CD4-positive, alpha-beta T cell (primary cell): ENCODE results near the gene SELPLG. TPM values are rescaled to one million over a fixed set of nuclear protein-coding genes. Genes with fewer than 3 reads are reported as not detected.
A peak's percentile ranks its signal among the peaks of the same experiment; 100 is the strongest.
"Not testable (repeated sequence)": the region's sequence is repeated elsewhere in the genome, so short reads cannot be mapped to it uniquely, and the experiment has no call there.

Source experiments
- ATAC-seq: fragments of 200-7000 bp; cut with Tn5 transposase; one replicate; pipeline ENCODE4 v1.10.0; 2022; ENCODE audit warnings: mild to moderate bottlenecking; ENCODE audit not compliant: poor library complexity
- CTCF ChIA-PET: fragments of 350-600 bp; sonication (Branson Sonifier 250); formaldehyde crosslinking; loops from one replicate; lab custom pipeline; 2021; ENCODE audit warnings: antibody characterized with exemption, inconsistent platforms; lab: Charles Lee
- POLR2A ChIA-PET: fragments of 350-600 bp; sonication (Branson Sonifier 250); formaldehyde crosslinking; loops from one replicate; lab custom pipeline; 2021; ENCODE audit warnings: antibody characterized with exemption, inconsistent platforms; lab: Charles Lee
- DNase-seq, 14 experiments: peaks; one replicate each; pipeline ENCODE4 v3.0.0-alpha.2; 2013 to 2020; ENCODE audit warnings: mixed read lengths in 2 of 14
- H3K27ac ChIP-seq, 2 donors: one replicate each; pipeline versions ENCODE4 v1.5.1 to v1.7.0; 2013; ENCODE audit warnings: low read length in 2 of 2, low read depth in 1 of 2, mild to moderate bottlenecking in 1 of 2
- H3K27me3 ChIP-seq, 2 experiments: 1 replicate in 1 of 2; 2 replicates in 1 of 2; pipeline versions ENCODE4 v1.6.1 to v1.7.0; 2013; ENCODE audit warnings: low read length in 2 of 2, control low read depth in 1 of 2, mild to moderate bottlenecking in 1 of 2, moderate library complexity in 1 of 2; ENCODE audit not compliant: insufficient read depth in 2 of 2, control insufficient read depth in 1 of 2
- H3K36me3 ChIP-seq: one replicate; pipeline ENCODE4 v1.6.1; 2013; ENCODE audit warnings: low read length, control low read depth; ENCODE audit not compliant: insufficient read depth
- H3K4me1 ChIP-seq: one replicate; pipeline ENCODE4 v1.6.1; 2013; ENCODE audit warnings: low read length, control low read depth; ENCODE audit not compliant: insufficient read depth
- H3K4me3 ChIP-seq: one replicate; pipeline ENCODE4 v1.5.1; 2013; ENCODE audit warnings: mild to moderate bottlenecking, low read length, moderate library complexity
- H3K9me3 ChIP-seq, 2 experiments: 1 replicate in 1 of 2; 2 replicates in 1 of 2; pipeline versions ENCODE4 v1.6.1 to v1.7.0; 2013; ENCODE audit warnings: low read length in 2 of 2, mild to moderate bottlenecking in 2 of 2, control low read depth in 1 of 2, moderate library complexity in 1 of 2; ENCODE audit not compliant: control insufficient read depth in 1 of 2, insufficient read depth in 1 of 2
- H3K27ac Mint-ChIP-seq: one replicate; pipeline ENCODE4 v1.8.0; 2020; ENCODE audit warnings: mixed read lengths
- H3K27me3 Mint-ChIP-seq: one replicate; pipeline ENCODE4 v1.8.0; 2021; ENCODE audit warnings: mixed read lengths
- H3K36me3 Mint-ChIP-seq: one replicate; pipeline ENCODE4 v1.8.0; 2021; ENCODE audit warnings: low read depth, mixed read lengths
- H3K4me1 Mint-ChIP-seq: one replicate; pipeline ENCODE4 v1.8.0; 2021; ENCODE audit warnings: low read depth, mixed read lengths
- H3K4me3 Mint-ChIP-seq: one replicate; pipeline ENCODE4 v1.8.0; 2020; ENCODE audit warnings: mild to moderate bottlenecking, mixed read lengths
- H3K9me3 Mint-ChIP-seq: one replicate; pipeline ENCODE4 v1.8.0; 2020; ENCODE audit warnings: mixed read lengths
- CTCF ChIP-seq: fragments of 200-600 bp; IDR thresholded peaks from one replicate; pipeline ENCODE4 v1.8.0; 2022; ENCODE audit warnings: antibody characterized with exemption, mild to moderate bottlenecking
- intact Hi-C, 2 experiments: fragments of 100-400 bp; cut with DNase I in 1 of 2; cut with micrococcal nuclease in 1 of 2; formaldehyde crosslinking; loops; one replicate each; pipeline versions ENCODE4 v1.15.1 to v1.9.0; 2023 to 2025; cut with DNase I, micrococcal nuclease
- total RNA-seq, 174 experiments: library from RNA in 2 of 174; stranded (reverse) in 2 of 174; gene quantifications; one replicate each; pipeline ENCODE4 v1.2.3 and lab custom pipeline; 2021 to 2026

SELPLG gene
- total RNA-seq, 2 experiments from 2014 or later = 25.7 to 27.8 TPM

- Histone ChIP-seq H3K27ac (peak overlapping the region; percentile 86 to 95), H3K9me3 (no peaks in the 10 kb centered on the region), H3K4me3 (peak overlapping the region; percentile 87), H3K27me3 (no peaks in the 10 kb centered on the region), H3K36me3 (peaks cover 7% of the 10 kb centered on the region), H3K4me1 (peaks cover 52% of the 10 kb centered on the region)
- peak in 10 of 14 experiments; percentile 25 to 71 (median 46) for DNase-seq
- CTCF ChIA-PET = interaction anchor here (1.2 to 10.2 kb wide), 11 partner anchors 11 to 124 kb away, joined by 3 to 128 read pairs (median 5); no protein-coding TSS in a partner anchor
- Mint-ChIP-seq H3K27ac (peak overlapping the region; percentile 100), H3K4me3 (peak overlapping the region; percentile 98), H3K9me3 (no peaks in the 10 kb centered on the region), H3K36me3 (peaks cover 29% of the 10 kb centered on the region), H3K4me1 (peaks cover 57% of the 10 kb centered on the region), H3K27me3 (no peaks in the 10 kb centered on the region)
- peak; percentile 11 for ATAC-seq
- intact Hi-C loops = loop anchor here in 1 of 2 experiments (10.0 kb wide), 1 partner anchor 419 kb away; the partner anchor contains the start of gene USP30
- POLR2A ChIA-PET = interaction anchor here (0.5 to 8.5 kb wide), 14 partner anchors 8 to 222 kb away, joined by 3 to 186 read pairs (median 7); partner anchors contain the start of genes ISCU, SART3 and SSH1
- TF ChIP-seq CTCF = no peak
Observed at GRCh38 chr12:108635201-108635996, 1.7 kb upstream of the SELPLG start.

GRCh38 chr12:108634341-108634751, 652 bp upstream of the SELPLG start:
- CTCF ChIA-PET = interaction anchor here (0.9 to 10.2 kb wide), 15 partner anchors 12 to 459 kb away, joined by 3 to 128 read pairs (median 5); partner anchors contain the start of genes ALKBH2 and ISCU
- ATAC-seq (no peak), DNase-seq (peak in 11 of 14 experiments; percentile 29 to 85 (median 54))
- Histone ChIP-seq H3K27ac (peak overlapping the region; percentile 86 to 95), H3K27me3 (no peaks in the 10 kb centered on the region), H3K36me3 (peaks cover 16% of the 10 kb centered on the region), H3K4me3 (peak overlapping the region; percentile 87), H3K4me1 (peaks cover 62% of the 10 kb centered on the region), H3K9me3 (no peaks in the 10 kb centered on the region)
- peak overlapping the region; percentile 98 for H3K4me3 Mint-ChIP-seq
- POLR2A ChIA-PET = interaction anchor here (0.5 to 8.5 kb wide), 18 partner anchors 12 to 1678 kb away, joined by 3 to 186 read pairs (median 7); partner anchors contain the start of genes ISCU, SART3, SSH1 and TMEM263
- H3K9me3 Mint-ChIP-seq = no peaks in the 10 kb centered on the region
- H3K36me3 Mint-ChIP-seq = peaks cover 38% of the 10 kb centered on the region
- peaks cover 68% of the 10 kb centered on the region for H3K4me1 Mint-ChIP-seq
- intact Hi-C loops = loop anchor here (5.0 to 10.0 kb wide), 4 partner anchors 58 to 463 kb away; partner anchors contain the start of genes CORO1C (in 2 of the 2), UNG (in 1 of the 2) and USP30 (in 1 of the 2)
- TF ChIP-seq CTCF = no peak
- H3K27me3 Mint-ChIP-seq = no peaks in the 10 kb centered on the region
- peak overlapping the region; percentile 100 for H3K27ac Mint-ChIP-seq

- Histone ChIP-seq H3K27ac (peak overlapping the region; percentile 86 to 95), H3K27me3 (no peaks in the 10 kb centered on the region), H3K9me3 (no peaks in the 10 kb centered on the region), H3K36me3 (peaks cover 26% of the 10 kb centered on the region), H3K4me1 (peaks cover 75% of the 10 kb centered on the region), H3K4me3 (peak overlapping the region; percentile 87)
- peak in 2 of 14 experiments; percentile 14 to 24 for DNase-seq
- Mint-ChIP-seq H3K27ac (peak overlapping the region; percentile 100), H3K9me3 (no peaks in the 10 kb centered on the region), H3K4me1 (peaks cover 79% of the 10 kb centered on the region), H3K27me3 (no peaks in the 10 kb centered on the region), H3K36me3 (peaks cover 48% of the 10 kb centered on the region), H3K4me3 (peak overlapping the region; percentile 98)
- TF ChIP-seq CTCF = no peak
- intact Hi-C loops = loop anchor here (1.0 to 10.0 kb wide), 8 partner anchors 14 to 464 kb away; partner anchors contain the start of genes CORO1C (in 2 of the 2), ISCU (in 1 of the 2), UNG (in 1 of the 2) and USP30 (in 1 of the 2)
- POLR2A ChIA-PET = interaction anchor here (0.6 to 8.5 kb wide), 15 partner anchors 13 to 1279 kb away, joined by 4 to 186 read pairs (median 7); partner anchors contain the start of genes ISCU, SART3 and SSH1
- CTCF ChIA-PET = interaction anchor here (1.2 to 10.2 kb wide), 7 partner anchors 13 to 170 kb away, joined by 3 to 128 read pairs (median 10); no protein-coding TSS in a partner anchor
- ATAC-seq = no peak
Observed at GRCh38 chr12:108633081-108633533, 587 bp downstream of the SELPLG start.

- CTCF ChIA-PET = interaction anchor here (1.0 to 10.2 kb wide), 4 partner anchors 12 to 462 kb away, joined by 3 to 128 read pairs (median 18); partner anchors contain the start of gene ALKBH2
- peaks cover 82% of the 10 kb centered on the region for H3K4me1 ChIP-seq
- peak overlapping the region; percentile 98 for H3K4me3 Mint-ChIP-seq
- H3K36me3 Mint-ChIP-seq = peaks cover 63% of the 10 kb centered on the region
- H3K36me3 ChIP-seq = peaks cover 44% of the 10 kb centered on the region
- intact Hi-C loops = loop anchor here (5.0 to 10.0 kb wide), 4 partner anchors 61 to 466 kb away; partner anchors contain the start of genes CORO1C (in 2 of the 2), UNG (in 1 of the 2) and USP30 (in 1 of the 2)
- not testable (repeated sequence) for DNase-seq, H3K27me3 ChIP-seq, H3K9me3 Mint-ChIP-seq, H3K27me3 Mint-ChIP-seq, ATAC-seq, H3K9me3 ChIP-seq
- H3K27ac ChIP-seq = peak overlapping the region; percentile 86 to 95
- POLR2A ChIA-PET = interaction anchor here (0.6 to 8.5 kb wide), 6 partner anchors 13 to 99 kb away, joined by 3 to 186 read pairs (median 51); partner anchors contain the start of genes ISCU and SART3
- H3K4me1 Mint-ChIP-seq = peaks cover 77% of the 10 kb centered on the region
- H3K27ac Mint-ChIP-seq = peak overlapping the region; percentile 100
- peak overlapping the region; percentile 87 for H3K4me3 ChIP-seq
Observed at GRCh38 chr12:108631261-108631660, 2.4 kb downstream of the SELPLG start.
